Measurements from ENCODE around the gene FNIP2.
"Not testable (repeated sequence)": the region's sequence is repeated elsewhere in the genome, so short reads cannot be mapped to it uniquely, and the experiment has no call there.

The FNIP2 gene

DNA sequence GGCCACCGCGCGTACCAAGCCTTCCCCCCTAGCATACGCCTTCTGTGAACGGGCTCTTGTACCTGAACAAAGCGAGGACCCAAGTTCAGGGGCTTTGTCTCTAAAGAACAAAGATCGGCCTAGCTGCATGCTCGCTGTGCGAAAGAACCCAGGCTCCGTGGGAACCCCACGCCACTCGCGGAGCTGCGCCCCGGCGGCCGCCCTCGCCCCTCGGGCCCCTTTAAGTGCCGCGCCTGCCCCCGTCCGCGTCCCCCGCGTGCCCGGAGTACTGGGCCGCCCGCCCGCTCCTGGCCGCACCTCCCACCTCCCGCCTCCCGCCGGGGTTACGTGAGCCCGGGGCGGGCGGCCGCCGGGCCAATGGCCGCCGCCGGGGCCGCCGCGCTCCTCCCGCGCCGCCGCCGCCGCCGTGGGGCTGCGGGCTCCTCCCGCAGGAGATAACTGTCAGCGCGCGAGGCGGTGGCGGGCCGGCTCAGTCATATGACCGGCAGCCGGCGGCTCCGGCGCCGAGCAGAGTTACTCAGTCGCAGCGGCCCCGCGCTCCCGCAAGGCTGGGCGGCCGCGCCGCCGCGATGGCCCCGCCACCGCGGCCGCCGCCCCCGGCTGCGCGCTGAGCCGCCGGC, at the start of gene FNIP2:
TSS of gene FNIP2 (plus strand) at position 472 of the 620 bp plus-strand sequence. CDS start 187 bp downstream, outside the sequence.
- H3K27ac ChIP-seq = peak within 1 kb of the TSS; percentile 48 to 96 (median 87)
- peak within 1 kb of the TSS; percentile 58 to 93 (median 83) for H3K4me3 ChIP-seq

- Histone ChIP-seq H3K4me3 (no peak overlapping the region), H3K27ac (no peak overlapping the region)
Observed at GRCh38 chr4:158721680-158722079, 47.1 kb upstream of the FNIP2 start.

- H3K4me3 ChIP-seq = peak overlapping the region; percentile 76 to 95 (median 85)
- H3K27ac ChIP-seq = peak overlapping the region; percentile 68 to 97 (median 92)
Observed at GRCh38 chr4:158722291-158722916, 46.4 kb upstream of the FNIP2 start.

DNA sequence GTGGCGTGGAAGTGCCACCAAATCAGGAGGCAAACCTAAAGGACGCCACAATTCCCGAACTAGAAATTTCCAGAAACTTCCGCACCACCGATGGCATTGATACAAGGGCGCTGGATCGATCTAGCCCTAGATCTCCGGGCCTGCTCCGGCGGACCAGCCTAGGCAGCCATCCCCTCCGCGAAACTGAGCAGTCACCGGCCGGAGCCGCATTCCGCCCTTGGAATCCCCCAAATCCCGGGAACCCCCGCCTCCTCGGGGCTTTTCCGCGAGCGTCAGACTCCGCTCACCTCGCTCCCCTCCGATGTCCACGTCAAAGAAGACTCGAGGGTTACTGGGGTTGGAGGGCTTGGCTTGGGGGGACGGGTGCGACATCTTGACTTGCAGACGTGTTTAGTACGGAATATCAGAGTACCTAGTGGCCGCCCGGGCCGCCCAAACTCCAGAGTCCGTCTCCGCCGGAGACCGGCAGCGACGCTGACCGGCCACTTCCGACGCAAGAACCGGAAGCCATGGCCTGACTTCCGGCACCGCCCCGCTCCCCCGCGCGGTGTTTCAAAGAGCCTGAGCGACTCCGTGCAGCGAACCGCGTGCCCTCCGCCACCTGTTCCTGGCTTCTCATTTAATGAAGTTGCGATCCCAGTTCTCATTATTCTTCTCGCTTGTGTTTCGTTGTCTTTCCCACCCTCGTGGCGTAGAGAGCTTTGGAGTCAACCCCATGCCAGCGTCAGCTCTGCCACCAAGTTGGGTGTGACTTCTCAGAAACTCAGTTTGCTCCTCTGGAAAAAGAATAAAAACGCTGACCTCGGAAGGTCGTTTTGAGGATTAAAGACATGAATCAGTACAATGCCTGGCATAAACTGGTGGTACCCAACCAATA, 45.7 kb upstream of the FNIP2 start, which contains the start of gene PPID:
TSS of gene PPID (minus strand) at position 480 of the 877 bp plus-strand sequence. CDS start at position 372, 108 bp downstream.
- Histone ChIP-seq H3K27ac (peak within 1 kb of the TSS; percentile 68 to 97 (median 92)), H3K4me3 (peak within 1 kb of the TSS; percentile 76 to 95 (median 85))

DNA sequence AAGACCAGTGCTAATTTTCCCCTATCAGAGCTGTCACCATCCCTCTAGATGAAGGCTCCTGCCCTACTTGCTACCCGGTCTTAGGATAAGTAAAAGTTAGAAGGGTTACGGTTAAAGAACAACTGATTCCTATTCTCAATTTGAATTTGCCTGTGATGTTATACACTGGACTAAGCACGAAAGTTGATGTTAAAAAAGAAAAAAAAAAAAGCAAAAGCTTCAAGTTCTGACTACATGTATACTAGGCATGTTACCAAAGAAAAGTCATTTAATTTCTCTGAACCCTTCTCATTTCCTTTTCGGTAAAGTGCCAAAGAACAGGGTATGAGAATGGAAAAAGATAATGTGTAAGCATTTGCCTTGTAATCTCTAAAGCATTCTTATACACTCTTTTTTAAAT, 44.2 kb upstream of the FNIP2 start:
- H3K4me3 ChIP-seq = no peak overlapping the region
- H3K27ac ChIP-seq = no peak overlapping the region

- H3K4me3 ChIP-seq = no peak overlapping the region
- H3K27ac ChIP-seq = no peak overlapping the region
Observed at GRCh38 chr4:158726633-158727032, 42.2 kb upstream of the FNIP2 start.

DNA sequence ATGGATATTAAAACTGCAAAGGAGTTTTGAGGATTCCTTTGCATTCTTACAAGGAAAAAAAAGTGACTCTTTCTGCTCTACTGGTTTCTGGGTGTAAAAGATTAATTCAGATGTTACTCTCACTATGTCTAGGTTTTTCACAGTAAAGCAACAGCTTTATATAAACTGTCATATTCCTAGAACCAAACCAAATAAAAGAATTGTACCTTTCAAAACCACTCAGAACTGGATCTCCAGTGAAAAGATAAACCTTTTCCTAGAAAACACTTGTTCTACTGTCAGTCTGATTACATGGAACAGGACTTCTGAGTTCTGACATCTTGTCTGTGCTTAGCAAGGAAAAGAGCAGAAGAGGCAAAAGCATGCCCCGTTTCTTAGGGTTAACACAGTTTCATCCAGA, 40.6 kb upstream of the FNIP2 start:
- Histone ChIP-seq H3K4me3 (no peak overlapping the region), H3K27ac (no peak overlapping the region)

- no peak overlapping the region for H3K27ac ChIP-seq
- no peak overlapping the region for H3K4me3 ChIP-seq
Observed at GRCh38 chr4:158729716-158730559, 38.9 kb upstream of the FNIP2 start.

DNA sequence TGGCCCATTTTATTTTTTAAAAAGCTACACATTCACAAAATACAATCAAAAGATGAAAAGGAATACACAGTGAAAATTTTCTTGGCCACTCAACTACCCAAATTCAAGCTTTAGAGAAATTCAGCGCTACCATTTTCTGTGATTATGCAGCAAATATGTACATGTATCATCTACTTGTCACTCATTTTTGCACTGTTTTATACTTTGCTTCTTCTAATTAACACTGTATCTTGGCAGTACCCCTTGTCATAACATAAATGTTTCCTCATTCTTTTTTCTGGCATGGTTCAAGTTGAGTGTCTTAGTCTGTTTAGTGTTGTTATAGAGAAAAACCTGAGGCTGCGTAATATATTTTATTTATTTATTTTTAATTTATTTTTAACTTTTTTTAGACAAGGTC, 30.0 kb upstream of the FNIP2 start:
- H3K27ac ChIP-seq = no peak overlapping the region

GRCh38 chr4:158739600-158739999, 29.2 kb upstream of the FNIP2 start:
- Histone ChIP-seq H3K27ac (no peak overlapping the region), H3K4me3 (no peak overlapping the region)

More for the DNA sequence above, 30.0 kb upstream of the FNIP2 start:
- H3K4me3 ChIP-seq = no peak overlapping the region

DNA sequence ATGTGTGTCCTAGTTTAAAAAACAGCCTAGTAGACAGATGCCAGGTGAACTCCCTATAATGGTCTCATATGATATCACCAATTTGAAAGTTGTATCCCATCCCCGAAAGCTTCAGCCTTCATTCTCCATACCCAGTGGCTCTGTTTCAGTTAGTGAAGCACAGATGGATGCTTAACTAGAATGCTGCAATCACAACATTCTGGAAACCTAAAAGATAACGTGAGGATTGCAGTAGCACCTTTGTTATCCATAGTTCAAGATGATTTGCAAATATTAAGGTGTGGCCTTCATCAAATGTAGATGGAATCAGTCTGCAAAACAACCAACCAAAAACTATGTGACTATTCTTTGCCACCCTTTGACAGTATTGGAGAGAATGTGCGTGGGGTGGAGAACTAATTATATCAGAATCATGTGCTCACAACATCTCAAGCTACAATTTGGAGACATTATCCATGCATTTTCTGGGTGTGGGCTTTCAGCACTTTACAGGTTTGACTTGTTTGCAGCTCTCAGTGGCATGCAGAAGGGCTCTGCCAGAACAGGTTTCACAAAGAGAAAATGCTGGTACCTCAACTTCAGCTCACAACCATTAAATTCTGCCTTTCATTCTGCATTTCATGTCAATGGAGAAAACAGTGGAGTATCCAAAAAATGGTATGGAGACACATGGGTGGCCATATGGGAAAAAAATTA, 27.4 kb upstream of the FNIP2 start:
- Histone ChIP-seq H3K4me3 (no peak overlapping the region), H3K27ac (no peak overlapping the region)

GRCh38 chr4:158746537-158746936, 22.3 kb upstream of the FNIP2 start:
- not testable (repeated sequence) for H3K4me3 ChIP-seq, H3K27ac ChIP-seq

- Histone ChIP-seq H3K27ac (no peak overlapping the region), H3K4me3 (no peak overlapping the region)
Observed at GRCh38 chr4:158750379-158750778, 18.4 kb upstream of the FNIP2 start.

DNA sequence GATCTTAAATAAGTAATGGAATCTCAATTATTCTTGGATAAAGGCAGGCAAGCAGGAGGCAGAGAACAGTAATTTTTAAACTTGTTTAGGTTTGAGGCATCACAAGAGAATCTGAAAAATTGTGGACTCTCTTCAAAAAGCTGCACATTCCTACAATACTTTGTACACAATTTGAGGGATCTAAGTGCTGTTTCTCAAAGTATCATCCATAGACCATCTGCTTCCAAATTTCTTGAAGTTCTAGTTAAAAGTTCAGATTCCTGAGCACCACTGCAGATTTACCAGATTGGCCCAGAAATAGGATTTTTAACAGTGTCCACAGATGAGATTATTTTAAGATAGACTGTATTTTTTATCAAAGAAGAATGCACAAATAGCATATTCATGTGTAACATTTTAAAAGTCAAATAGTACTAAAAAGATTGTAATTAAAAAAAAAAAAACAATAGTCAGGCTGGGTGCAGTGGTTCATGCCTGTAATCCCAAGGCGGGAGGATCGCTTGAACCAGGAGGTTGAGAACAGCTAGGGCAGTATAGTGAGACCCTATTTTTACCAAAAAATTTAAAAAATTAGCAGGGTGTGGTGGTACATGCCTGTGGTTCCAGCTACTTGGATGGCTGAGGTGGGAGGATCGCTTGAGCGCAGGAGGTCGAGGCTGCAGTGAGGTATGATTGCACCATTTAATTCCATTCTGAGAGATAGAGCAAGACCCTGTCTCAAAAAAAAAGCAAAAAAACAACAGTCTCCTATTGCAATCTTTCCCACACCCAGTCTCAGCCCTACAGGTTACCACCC, 14.2 kb upstream of the FNIP2 start:
- no peak overlapping the region for H3K4me3 ChIP-seq
- H3K27ac ChIP-seq = no peak overlapping the region

- not testable (repeated sequence) for H3K27ac ChIP-seq, H3K4me3 ChIP-seq
Observed at GRCh38 chr4:158755819-158756218, 13.0 kb upstream of the FNIP2 start.

DNA sequence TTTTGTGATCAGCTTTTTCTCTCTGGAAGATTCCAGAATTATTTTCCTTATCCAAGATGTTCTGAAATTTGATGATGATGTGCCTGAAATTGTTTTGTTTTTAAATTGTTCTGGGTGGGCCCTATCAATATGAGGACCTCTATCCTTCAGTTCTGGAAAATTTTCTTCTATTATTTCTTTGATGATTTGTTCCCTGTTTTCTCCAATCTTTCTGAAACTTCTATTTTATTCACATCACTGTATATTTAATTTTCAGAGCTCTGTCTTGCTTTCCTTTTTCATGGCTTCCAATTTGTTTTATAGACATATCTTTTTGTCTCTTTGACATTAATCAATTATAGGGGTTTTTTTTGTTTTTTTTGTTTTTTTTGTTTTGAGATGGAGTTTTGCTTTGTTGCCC, 12.2 kb upstream of the FNIP2 start:
- H3K4me3 ChIP-seq = no peak overlapping the region

DNA sequence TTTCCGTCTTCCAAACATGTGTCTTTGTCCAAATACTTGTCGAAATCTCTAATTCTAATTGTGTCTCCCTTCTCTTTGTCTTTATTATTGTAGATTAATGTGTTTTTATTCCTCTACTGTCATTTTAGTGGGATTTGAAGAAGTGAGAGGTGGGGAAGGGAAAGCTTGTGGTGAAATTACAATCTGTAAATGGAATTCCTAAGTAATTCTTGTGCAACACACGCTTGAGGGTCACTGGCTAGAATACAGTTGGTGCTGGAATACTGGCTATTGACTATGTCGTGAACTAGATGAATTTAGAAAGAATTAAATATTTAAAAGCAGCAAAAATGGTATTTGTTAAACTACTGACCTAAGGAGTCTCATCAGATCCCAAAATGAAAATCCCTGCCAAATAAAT, 10.7 kb upstream of the FNIP2 start:
- Histone ChIP-seq H3K4me3 (no peak overlapping the region), H3K27ac (no peak overlapping the region)

More for the DNA sequence above, 12.2 kb upstream of the FNIP2 start:
- H3K27ac ChIP-seq = no peak overlapping the region

DNA sequence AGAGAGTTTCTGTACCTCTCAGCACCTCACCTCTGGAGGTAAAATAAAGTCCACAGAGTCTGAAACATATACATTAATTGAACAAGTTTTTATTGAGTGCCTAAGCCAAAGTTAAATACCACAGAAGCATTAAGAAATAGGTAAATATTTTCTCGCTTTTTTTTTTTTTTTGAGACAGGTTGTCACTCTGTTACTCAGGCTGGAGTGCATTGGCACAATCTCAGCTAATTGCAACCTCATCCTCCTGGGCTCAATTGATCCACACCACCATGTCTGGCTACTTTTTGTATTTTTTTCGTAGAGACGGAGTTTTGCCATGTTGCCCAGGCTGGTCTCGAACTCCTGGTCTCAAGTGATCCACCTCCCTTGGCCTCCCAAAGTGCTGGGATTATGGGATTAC, 10.1 kb upstream of the FNIP2 start:
- Histone ChIP-seq H3K27ac (no peak overlapping the region), H3K4me3 (no peak overlapping the region)

Data from skin epidermis (tissue), 12 donors.